Upper lobe of right lung (tissue), 1 donor: ENCODE measurements around the gene POU3F3. TPM values are rescaled to one million over a fixed set of nuclear protein-coding genes. Genes with fewer than 3 reads are reported as not detected.

Experiments used
- ATAC-seq: fragments of 200-7000 bp; cut with Tn5 transposase; one replicate; pipeline ENCODE4 v1.9.1; 2020; ENCODE audit warnings: mild to moderate bottlenecking, moderate library complexity
- DNase-seq: peaks from one replicate; pipeline ENCODE4 v3.0.0-alpha.2; 2020
- H3K27ac ChIP-seq: fragments of 200-600 bp; one replicate; pipeline ENCODE4 v1.8.0; 2022
- H3K27me3 ChIP-seq: fragments of 200-600 bp; one replicate; pipeline ENCODE4 v1.8.0; 2022; ENCODE audit warnings: mild to moderate bottlenecking
- H3K36me3 ChIP-seq: fragments of 200-600 bp; one replicate; pipeline ENCODE4 v1.8.0; 2022
- H3K4me1 ChIP-seq: fragments of 200-600 bp; one replicate; pipeline ENCODE4 v1.8.0; 2022
- H3K4me3 ChIP-seq: fragments of 200-600 bp; one replicate; pipeline ENCODE4 v1.8.0; 2022; ENCODE audit warnings: mild to moderate bottlenecking
- H3K9me3 ChIP-seq: fragments of 200-600 bp; one replicate; pipeline ENCODE4 v1.8.0; 2022
- intact Hi-C: fragments of 100-400 bp; cut with DNase I; formaldehyde crosslinking; loops from one replicate; pipeline ENCODE4 v1.11.0; 2022
- total RNA-seq: library from RNA; stranded (reverse); fragmentation: NEBNext Ultra II Directional; extraction: Animal tissue kit (Norgen Biotek cat#: 25700); gene quantifications from one replicate; pipeline ENCODE4 v1.2.1, GENCODE V29; 2021
- TF ChIP-seq, protein P1 (sequence below): fragments of 200-600 bp; IDR thresholded peaks from one replicate; pipeline ENCODE4 v1.8.0; 2022; ENCODE audit warnings: antibody characterized with exemption
- donor health status: DM: no; HTN: yes; CAD: no; lungs with severe emphysema.

The POU3F3 gene
- total RNA-seq, 1 donor from 2014 or later: not detected

- no peak overlapping the region for H3K4me3 ChIP-seq
- TF ChIP-seq, protein P1, sequence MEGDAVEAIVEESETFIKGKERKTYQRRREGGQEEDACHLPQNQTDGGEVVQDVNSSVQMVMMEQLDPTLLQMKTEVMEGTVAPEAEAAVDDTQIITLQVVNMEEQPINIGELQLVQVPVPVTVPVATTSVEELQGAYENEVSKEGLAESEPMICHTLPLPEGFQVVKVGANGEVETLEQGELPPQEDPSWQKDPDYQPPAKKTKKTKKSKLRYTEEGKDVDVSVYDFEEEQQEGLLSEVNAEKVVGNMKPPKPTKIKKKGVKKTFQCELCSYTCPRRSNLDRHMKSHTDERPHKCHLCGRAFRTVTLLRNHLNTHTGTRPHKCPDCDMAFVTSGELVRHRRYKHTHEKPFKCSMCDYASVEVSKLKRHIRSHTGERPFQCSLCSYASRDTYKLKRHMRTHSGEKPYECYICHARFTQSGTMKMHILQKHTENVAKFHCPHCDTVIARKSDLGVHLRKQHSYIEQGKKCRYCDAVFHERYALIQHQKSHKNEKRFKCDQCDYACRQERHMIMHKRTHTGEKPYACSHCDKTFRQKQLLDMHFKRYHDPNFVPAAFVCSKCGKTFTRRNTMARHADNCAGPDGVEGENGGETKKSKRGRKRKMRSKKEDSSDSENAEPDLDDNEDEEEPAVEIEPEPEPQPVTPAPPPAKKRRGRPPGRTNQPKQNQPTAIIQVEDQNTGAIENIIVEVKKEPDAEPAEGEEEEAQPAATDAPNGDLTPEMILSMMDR: no peak
- no peaks in the 10 kb centered on the region for H3K9me3 ChIP-seq
- H3K27me3 ChIP-seq: peaks cover 15% of the 10 kb centered on the region
- ATAC-seq (no peak), DNase-seq (no peak)
- H3K27ac ChIP-seq: no peak overlapping the region
- no peaks in the 10 kb centered on the region for H3K36me3 ChIP-seq
- intact Hi-C loops: no loop called here
- H3K4me1 ChIP-seq: no peaks in the 10 kb centered on the region
Observed at GRCh38 chr2:104836265-104836664, 17.6 kb upstream of the POU3F3 start.

DNA sequence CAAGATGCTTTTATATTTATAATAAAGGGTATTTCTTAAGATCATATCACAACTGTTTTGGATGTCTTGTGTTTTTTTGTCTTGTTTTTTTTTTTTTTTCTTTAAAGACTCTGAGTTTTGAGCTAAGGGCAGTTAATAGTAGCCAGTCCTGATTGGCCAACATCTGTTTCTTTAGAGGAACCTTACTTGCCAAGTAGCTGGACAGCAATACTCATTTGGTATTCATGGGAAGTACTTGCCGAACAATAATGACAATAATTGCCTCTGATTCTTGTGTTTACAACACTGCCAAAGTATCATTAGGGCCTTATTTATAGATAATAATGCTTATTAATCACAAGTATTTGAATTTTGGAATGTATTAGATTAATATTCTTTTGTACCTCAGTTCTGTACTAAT lies 17.1 kb upstream of the POU3F3 start:
- TF ChIP-seq, protein P1: no peak
- H3K36me3 ChIP-seq: no peaks in the 10 kb centered on the region
- H3K4me3 ChIP-seq: no peak overlapping the region
- intact Hi-C loops: no loop called here
- DNase-seq (no peak), ATAC-seq (no peak)
- peaks cover 21% of the 10 kb centered on the region for H3K27me3 ChIP-seq
- no peak overlapping the region for H3K27ac ChIP-seq
- no peaks in the 10 kb centered on the region for H3K9me3 ChIP-seq
- no peaks in the 10 kb centered on the region for H3K4me1 ChIP-seq

- ATAC-seq: no peak
Observed at GRCh38 chr2:104840156-104840555, 13.8 kb upstream of the POU3F3 start.

DNA sequence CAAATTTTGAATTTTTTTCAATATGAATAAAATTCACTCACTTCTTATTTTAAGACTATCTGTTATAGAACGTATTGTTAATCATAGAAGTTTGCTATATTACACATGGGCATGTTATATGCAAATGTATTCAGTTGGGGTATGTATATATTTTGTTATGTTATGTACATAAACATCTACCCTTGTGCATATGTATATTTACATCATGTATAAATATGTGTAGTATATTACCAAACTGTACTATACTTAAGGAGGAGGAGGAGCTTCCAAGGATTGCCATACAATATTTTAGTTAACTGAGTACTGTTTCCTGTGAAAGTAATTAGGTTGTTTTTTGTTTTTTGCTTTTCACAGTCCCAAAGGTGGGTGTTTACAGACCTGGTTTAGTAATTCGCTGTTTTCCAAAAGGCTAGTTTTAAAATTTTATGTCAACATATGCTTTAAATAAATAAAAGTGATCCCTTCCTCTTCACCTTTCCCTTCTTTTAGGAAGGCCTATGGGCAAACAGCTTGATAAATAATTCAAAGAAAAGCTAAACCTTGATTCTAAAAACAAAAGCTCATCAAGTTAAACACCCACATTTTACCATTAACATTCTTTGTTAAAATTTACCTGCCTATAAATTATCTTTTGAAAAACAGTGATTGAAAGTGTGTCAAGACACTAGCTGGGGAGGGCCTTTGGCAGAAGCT lies 12.9 kb upstream of the POU3F3 start:
- Histone ChIP-seq H3K36me3 (no peaks in the 10 kb centered on the region), H3K27me3 (peaks cover 63% of the 10 kb centered on the region), H3K27ac (no peak overlapping the region), H3K9me3 (no peaks in the 10 kb centered on the region), H3K4me3 (no peak overlapping the region), H3K4me1 (peaks cover 11% of the 10 kb centered on the region)
- ATAC-seq (no peak), DNase-seq (no peak)
- TF ChIP-seq, protein P1: no peak
- intact Hi-C loops: no loop called here

More at GRCh38 chr2:104840156-104840555, 13.8 kb upstream of the POU3F3 start:
- Histone ChIP-seq H3K4me1 (peaks cover 10% of the 10 kb centered on the region), H3K27ac (no peak overlapping the region), H3K27me3 (peaks cover 54% of the 10 kb centered on the region), H3K9me3 (no peaks in the 10 kb centered on the region), H3K4me3 (no peak overlapping the region), H3K36me3 (no peaks in the 10 kb centered on the region)
- no peak for DNase-seq
- TF ChIP-seq, protein P1: no peak
- intact Hi-C loops: no loop called here

GRCh38 chr2:104841744-104842143 lies 12.2 kb upstream of the POU3F3 start:
- TF ChIP-seq, protein P1: no peak
- Histone ChIP-seq H3K27me3 (peaks cover 70% of the 10 kb centered on the region), H3K27ac (no peak overlapping the region), H3K36me3 (no peaks in the 10 kb centered on the region), H3K9me3 (no peaks in the 10 kb centered on the region), H3K4me1 (peaks cover 11% of the 10 kb centered on the region), H3K4me3 (no peak overlapping the region)
- ATAC-seq (no peak), DNase-seq (no peak)
- intact Hi-C loops: no loop called here
